Measurements from ENCODE around the gene VSIG4. TPM values are rescaled to one million over a fixed set of nuclear protein-coding genes. Genes with fewer than 3 reads are reported as not detected.

The VSIG4 gene
- total and polyA plus RNA-seq, 3 donors from 2014 or later = 5.6 to 27.4 (median 19.9) TPM

GRCh38 chrX:66030505-66031317 lies 9.2 kb downstream of the VSIG4 start:
- TF ChIP-seq POLR2A (IDR thresholded peaks at IDR 0.05) = no peak
- no peak for TF ChIP-seq CTCF (IDR thresholded peaks at IDR 0.05)
- WGBS, 2 donors = 36 to 41% methylated on average over 7 of the region's 7 CpGs
- DNase-seq = peak; percentile 15
- Histone ChIP-seq H3K9me3 (no peaks in the 10 kb centered on the region), H3K4me1 (no peaks in the 10 kb centered on the region), H3K27ac (no peak overlapping the region), H3K4me3 (no peak overlapping the region), H3K27me3 (no peaks in the 10 kb centered on the region), H3K36me3 (ENCODE audit: low read depth, missing control alignments) (no peaks in the 10 kb centered on the region)
- intact Hi-C loops (cut with DNase I; ENCODE audit: low total_unique reads) = no loop called here

GRCh38 chrX:66028936-66029335 lies 10.9 kb downstream of the VSIG4 start:
- no peak for TF ChIP-seq CTCF (IDR thresholded peaks at IDR 0.05)
- no peak for TF ChIP-seq POLR2A (IDR thresholded peaks at IDR 0.05)
- intact Hi-C loops (cut with DNase I; ENCODE audit: low total_unique reads) = no loop called here
- Histone ChIP-seq H3K27ac (no peak overlapping the region), H3K27me3 (no peaks in the 10 kb centered on the region), H3K9me3 (no peaks in the 10 kb centered on the region), H3K4me1 (no peaks in the 10 kb centered on the region), H3K36me3 (ENCODE audit: low read depth, missing control alignments) (no peaks in the 10 kb centered on the region), H3K4me3 (no peak overlapping the region)
- no peak for DNase-seq
- WGBS, 2 donors = 69 to 86% methylated on average over 2 of the region's 2 CpGs

- H3K9me3 ChIP-seq = no peaks in the 10 kb centered on the region
- intact Hi-C loops (cut with DNase I; ENCODE audit: low total_unique reads) = no loop called here
- WGBS, 2 donors = 73 to 76% methylated on average over 2 of the region's 2 CpGs
- no peak for DNase-seq
- no peaks in the 10 kb centered on the region for H3K36me3 ChIP-seq (ENCODE audit: low read depth, missing control alignments)
- no peaks in the 10 kb centered on the region for H3K4me1 ChIP-seq
- no peak overlapping the region for H3K27ac ChIP-seq
- no peak for TF ChIP-seq CTCF (IDR thresholded peaks at IDR 0.05)
- no peak for TF ChIP-seq POLR2A (IDR thresholded peaks at IDR 0.05)
- no peak overlapping the region for H3K4me3 ChIP-seq
- H3K27me3 ChIP-seq = no peaks in the 10 kb centered on the region
These were observed 15.3 kb downstream of the VSIG4 start for GRCh38 chrX:66024570-66024969.

- no peaks in the 10 kb centered on the region for H3K27me3 ChIP-seq
- H3K36me3 ChIP-seq (ENCODE audit: low read depth, missing control alignments) = no peaks in the 10 kb centered on the region
- TF ChIP-seq CTCF (IDR thresholded peaks at IDR 0.05) (no peak), POLR2A (IDR thresholded peaks at IDR 0.05) (no peak)
- no peak overlapping the region for H3K27ac ChIP-seq
- H3K4me1 ChIP-seq = no peaks in the 10 kb centered on the region
- 65 to 79% methylated on average over 1 of the region's 1 CpG for WGBS, 2 donors
- H3K9me3 ChIP-seq = no peaks in the 10 kb centered on the region
- H3K4me3 ChIP-seq = no peak overlapping the region
- no peak for DNase-seq
- intact Hi-C loops (cut with DNase I; ENCODE audit: low total_unique reads) = no loop called here
These were observed 15.8 kb downstream of the VSIG4 start for GRCh38 chrX:66024092-66024467.

Data from testis (tissue), 3 donors.